GM23248 (cell line): ENCODE results near the gene SEZ6L. TPM values are rescaled to one million over a fixed set of nuclear protein-coding genes. Genes with fewer than 3 reads are reported as not detected.

Experiments
- DNase-seq: peaks from one replicate; pipeline ENCODE4 v3.0.0-alpha.2; 2015
- H2AFZ ChIP-seq: fragments of 200-600 bp; sonication (generic); 2 replicates; pipeline ENCODE4 v1.6.1; 2016; ENCODE audit warnings: antibody characterized with exemption
- H3F3A ChIP-seq: fragments of 200-600 bp; sonication (generic); 2 replicates; pipeline ENCODE4 v1.6.1; 2016; ENCODE audit warnings: mild to moderate bottlenecking, antibody characterized with exemption, mixed run types; ENCODE audit not compliant: insufficient read depth
- H3K27ac ChIP-seq: fragments of 200-600 bp; sonication (generic); 2 replicates; pipeline ENCODE4 v1.5.1; 2016; ENCODE audit warnings: mild to moderate bottlenecking
- H3K27me3 ChIP-seq: fragments of 200-600 bp; sonication (generic); replicated peaks from 2 replicates; pipeline ENCODE4 v1.6.1; 2016; ENCODE audit warnings: mild to moderate bottlenecking; ENCODE audit not compliant: insufficient read depth
- H3K36me3 ChIP-seq: fragments of 200-600 bp; sonication (generic); 2 replicates; pipeline ENCODE4 v1.6.1; 2016; ENCODE audit warnings: low read depth, mild to moderate bottlenecking
- H3K4me1 ChIP-seq: fragments of 200-600 bp; sonication (generic); 2 replicates; pipeline ENCODE4 v1.6.1; 2016; ENCODE audit warnings: mild to moderate bottlenecking; ENCODE audit not compliant: insufficient read depth
- H3K4me2 ChIP-seq: fragments of 200-600 bp; sonication (generic); one replicate; pipeline ENCODE4 v1.6.1; 2016; ENCODE audit warnings: mild to moderate bottlenecking; ENCODE audit not compliant: unreplicated experiment
- H3K4me3 ChIP-seq: fragments of 200-600 bp; sonication (generic); 2 replicates; pipeline ENCODE4 v1.5.1; 2016; ENCODE audit warnings: mild to moderate bottlenecking
- H3K79me2 ChIP-seq: fragments of 200-600 bp; sonication (generic); 2 replicates; pipeline ENCODE4 v1.6.1; 2016; ENCODE audit warnings: mild to moderate bottlenecking; ENCODE audit not compliant: insufficient read depth
- H3K9ac ChIP-seq: fragments of 200-600 bp; sonication (generic); 2 replicates; pipeline ENCODE4 v1.6.1; 2016; ENCODE audit warnings: mild to moderate bottlenecking
- H3K9me2 ChIP-seq: fragments of 200-600 bp; sonication (generic); 2 replicates; pipeline ENCODE4 v1.6.1; 2016; ENCODE audit warnings: mixed run types, mild to moderate bottlenecking, moderate library complexity; ENCODE audit not compliant: insufficient read depth
- H3K9me3 ChIP-seq: fragments of 200-600 bp; sonication (generic); one replicate; pipeline ENCODE4 v1.6.1; 2017; ENCODE audit warnings: low read depth
- H4K20me1 ChIP-seq: fragments of 200-600 bp; sonication (generic); 2 replicates; pipeline ENCODE4 v1.6.0; 2016; ENCODE audit not compliant: insufficient read depth
- EZH2 ChIP-seq: fragments of 200-600 bp; sonication (generic); IDR thresholded peaks from 2 replicates; pipeline ENCODE4 v1.6.1; 2018; ENCODE audit warnings: antibody characterized with exemption, mild to moderate bottlenecking; ENCODE audit not compliant: insufficient read depth, poor library complexity, severe bottlenecking
- EZH2phosphoT487 ChIP-seq: fragments of 200-600 bp; sonication (generic); IDR thresholded peaks from 2 replicates; pipeline ENCODE4 v1.6.1; 2018; ENCODE audit warnings: antibody characterized with exemption, moderate library complexity, mild to moderate bottlenecking, low read depth; ENCODE audit not compliant: insufficient read depth
- WGBS, 2 experiments: methylation state at CpG; one replicate each; pipeline ENCODE4 v1.1.6; 2015 to 2017; ENCODE audit warnings: low lambda C conversion rate in 2 of 2, low coverage in 1 of 2; ENCODE audit errors: missing lambda C conversion rate in 2 of 2; 5-methylcytosine and 5-hydroxymethylcytosine counted together
- in situ Hi-C: fragments of 300-500 bp; cut with MboI; formaldehyde crosslinking; loops from 2 replicates; pipeline ENCODE4 v1.15.0; 2020
- polyA plus RNA-seq: library from polyadenylated mRNA; unstranded; fragments of >200 nt; fragmentation: Nextera tagmentation; extraction: Ambion mirVana; gene quantifications from 2 replicates; pipeline ENCODE4 v1.2.1, GENCODE V29; 2016
- total RNA-seq: library from RNA; depleted of rRNA; stranded (reverse); fragments of >200 nt; shearing (Covaris generic); gene quantifications from 2 replicates; pipeline ENCODE4 v1.2.3, GENCODE V29; 2014

SEZ6L gene
- total and polyA plus RNA-seq, 2 experiments from 2014 or later: under 0.01 to 0.18 TPM

- H3K9me2 ChIP-seq: no peaks in the 10 kb centered on the region
- no peaks in the 10 kb centered on the region for H3K4me1 ChIP-seq
- no peak for DNase-seq
- no peaks in the 10 kb centered on the region for H3F3A ChIP-seq
- in situ Hi-C loops: no loop called here
- no peaks in the 10 kb centered on the region for H4K20me1 ChIP-seq
- H3K4me2 ChIP-seq: no peak overlapping the region
- TF ChIP-seq EZH2phosphoT487: no peak
- no peak for TF ChIP-seq EZH2
- H3K27ac ChIP-seq: no peak overlapping the region
- 35 to 39% methylated on average over 8 of the region's 8 CpGs for WGBS, 2 experiments
- no peak overlapping the region for H3K4me3 ChIP-seq
- no peaks in the 10 kb centered on the region for H3K36me3 ChIP-seq
- no peaks in the 10 kb centered on the region; the same call in 1 of the 2 replicates for H3K27me3 ChIP-seq
- H2AFZ ChIP-seq: no peak overlapping the region
- H3K79me2 ChIP-seq: no peaks in the 10 kb centered on the region
- no peaks in the 10 kb centered on the region for H3K9me3 ChIP-seq
- no peak overlapping the region for H3K9ac ChIP-seq
Observed at GRCh38 chr22:26241361-26241760, 72.1 kb downstream of the SEZ6L start.

DNA sequence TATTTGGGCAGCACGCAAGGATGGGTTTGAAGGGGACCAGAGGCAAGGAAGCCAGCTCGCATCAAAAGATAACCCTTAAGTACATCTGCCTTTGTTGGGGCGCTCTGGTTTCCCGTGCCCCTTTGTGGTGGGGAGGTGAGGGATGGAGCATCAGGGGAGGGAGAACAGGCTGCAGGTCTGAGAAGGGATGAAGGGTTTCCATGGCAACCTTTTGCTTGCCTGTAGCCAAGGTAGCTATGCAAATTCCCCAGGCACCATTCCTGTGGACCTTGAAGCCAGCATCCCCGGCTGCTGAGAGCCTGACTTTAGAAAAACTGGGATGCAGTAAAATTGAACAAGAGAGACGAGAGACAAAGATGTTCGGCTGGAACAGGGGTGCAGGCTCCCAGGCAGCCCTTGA lies 75.7 kb downstream of the SEZ6L start:
- Histone ChIP-seq H3K79me2 (no peaks in the 10 kb centered on the region), H3K36me3 (no peaks in the 10 kb centered on the region), H3K27me3 (no peaks in the 10 kb centered on the region; the same call in 1 of the 2 replicates), H3K27ac (no peak overlapping the region), H3K4me3 (no peak overlapping the region), H2AFZ (no peak overlapping the region), H3K9me2 (no peaks in the 10 kb centered on the region), H3K9ac (no peak overlapping the region), H3K9me3 (no peaks in the 10 kb centered on the region), H3K4me1 (no peaks in the 10 kb centered on the region), H4K20me1 (no peaks in the 10 kb centered on the region), H3F3A (no peaks in the 10 kb centered on the region), H3K4me2 (no peak overlapping the region)
- TF ChIP-seq EZH2phosphoT487: no peak
- no peak for TF ChIP-seq EZH2
- 3 to 6% methylated on average over 7 of the region's 7 CpGs for WGBS, 2 experiments
- in situ Hi-C loops: no loop called here
- no peak for DNase-seq

GRCh38 chr22:26246552-26246951 lies 77.3 kb downstream of the SEZ6L start:
- H3K9me2 ChIP-seq: no peaks in the 10 kb centered on the region
- H3K9me3 ChIP-seq: no peaks in the 10 kb centered on the region
- WGBS, 2 experiments: 40 to 43% methylated on average over 7 of the region's 7 CpGs
- H3K27ac ChIP-seq: no peak overlapping the region
- H4K20me1 ChIP-seq: no peaks in the 10 kb centered on the region
- H3K79me2 ChIP-seq: no peaks in the 10 kb centered on the region
- no peak overlapping the region for H2AFZ ChIP-seq
- in situ Hi-C loops: no loop called here
- H3F3A ChIP-seq: no peaks in the 10 kb centered on the region
- TF ChIP-seq EZH2 (no peak), EZH2phosphoT487 (no peak)
- no peaks in the 10 kb centered on the region for H3K36me3 ChIP-seq
- H3K9ac ChIP-seq: no peak overlapping the region
- DNase-seq: no peak
- H3K4me3 ChIP-seq: no peak overlapping the region
- no peak overlapping the region for H3K4me2 ChIP-seq
- H3K27me3 ChIP-seq: no peaks in the 10 kb centered on the region; the same call in 1 of the 2 replicates
- H3K4me1 ChIP-seq: no peaks in the 10 kb centered on the region

DNA sequence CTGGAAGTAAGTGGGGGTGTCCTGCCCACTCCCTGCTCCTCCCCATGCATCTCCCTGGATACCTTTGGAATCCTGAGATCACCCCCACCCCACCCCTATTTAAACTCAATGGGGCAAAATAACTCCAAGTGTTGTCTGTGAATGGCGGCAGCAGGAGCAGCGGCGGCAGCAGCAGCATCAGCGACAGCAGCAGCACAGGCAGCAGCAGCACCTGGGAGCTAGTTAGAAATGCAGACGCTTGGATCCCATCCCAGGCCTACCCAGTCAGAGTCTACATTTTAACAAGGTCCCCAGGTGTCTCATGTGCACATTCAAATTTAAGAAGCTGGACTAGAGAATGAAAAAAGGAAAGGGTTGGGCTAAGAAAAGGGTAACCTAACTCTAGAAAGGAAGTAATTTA lies 82.6 kb downstream of the SEZ6L start:
- TF ChIP-seq EZH2 (no peak), EZH2phosphoT487 (no peak)
- in situ Hi-C loops: no loop called here
- H2AFZ ChIP-seq: no peak overlapping the region

DNA sequence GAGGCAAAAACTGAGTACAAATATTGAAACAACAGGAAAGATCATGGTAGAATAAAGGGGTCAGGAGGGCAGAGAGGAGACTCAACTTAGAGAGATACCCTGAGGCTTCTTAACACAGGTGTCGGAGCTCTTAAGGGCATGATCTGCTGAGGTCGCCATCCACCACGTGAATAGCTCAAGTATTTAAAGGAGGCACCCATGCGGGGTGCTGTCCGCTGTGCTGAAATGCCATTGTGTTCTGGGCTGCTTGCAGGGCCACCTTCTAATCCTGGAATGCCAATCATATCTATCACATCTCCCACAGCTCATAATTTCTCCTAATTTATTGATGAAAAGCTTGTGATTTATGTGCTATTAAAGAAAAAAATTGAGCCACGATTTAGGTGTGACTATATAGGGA lies 90.2 kb downstream of the SEZ6L start:
- H3K9me2 ChIP-seq: no peaks in the 10 kb centered on the region
- in situ Hi-C loops: no loop called here
- H3K4me2 ChIP-seq: no peak overlapping the region
- no peaks in the 10 kb centered on the region for H3K4me1 ChIP-seq
- no peak overlapping the region for H3K27ac ChIP-seq
- peak; percentile 43 for DNase-seq
- H3K79me2 ChIP-seq: no peaks in the 10 kb centered on the region
- no peaks in the 10 kb centered on the region for H3K9me3 ChIP-seq
- no peaks in the 10 kb centered on the region for H3K27me3 ChIP-seq
- TF ChIP-seq EZH2phosphoT487: no peak
- no peak for TF ChIP-seq EZH2
- WGBS, 2 experiments: 0 to 1% methylated on average over 6 of the region's 6 CpGs
- no peak overlapping the region for H2AFZ ChIP-seq
- H4K20me1 ChIP-seq: no peaks in the 10 kb centered on the region
- H3K4me3 ChIP-seq: no peak overlapping the region
- H3K9ac ChIP-seq: no peak overlapping the region
- no peaks in the 10 kb centered on the region for H3F3A ChIP-seq
- H3K36me3 ChIP-seq: no peaks in the 10 kb centered on the region

More for the DNA sequence above, 82.6 kb downstream of the SEZ6L start:
- 28 to 30% methylated on average over 5 of the region's 5 CpGs for WGBS, 2 experiments
- no peak overlapping the region for H3K9ac ChIP-seq
- H3K9me3 ChIP-seq: no peaks in the 10 kb centered on the region
- H3K79me2 ChIP-seq: no peaks in the 10 kb centered on the region
- no peaks in the 10 kb centered on the region for H3K36me3 ChIP-seq
- H4K20me1 ChIP-seq: no peaks in the 10 kb centered on the region
- H3K9me2 ChIP-seq: no peaks in the 10 kb centered on the region
- H3K4me2 ChIP-seq: no peak overlapping the region
- no peak for DNase-seq
- no peaks in the 10 kb centered on the region for H3K4me1 ChIP-seq
- H3K27me3 ChIP-seq: no peaks in the 10 kb centered on the region
- no peak overlapping the region for H3K27ac ChIP-seq
- H3K4me3 ChIP-seq: no peak overlapping the region
- no peaks in the 10 kb centered on the region for H3F3A ChIP-seq
